HG02571 (cell line): ENCODE results near the gene CEMP1.
"Not testable (repeated sequence)": the region's sequence is repeated elsewhere in the genome, so short reads cannot be mapped to it uniquely, and the experiment has no call there.

Experiments
- ATAC-seq: cut with Tn5 transposase; IDR thresholded peaks from one replicate; pipeline ENCODE4 v1.9.1; 2021; ENCODE audit warnings: mild to moderate bottlenecking, moderate library complexity; ENCODE audit not compliant: unreplicated experiment

The CEMP1 gene, protein sequence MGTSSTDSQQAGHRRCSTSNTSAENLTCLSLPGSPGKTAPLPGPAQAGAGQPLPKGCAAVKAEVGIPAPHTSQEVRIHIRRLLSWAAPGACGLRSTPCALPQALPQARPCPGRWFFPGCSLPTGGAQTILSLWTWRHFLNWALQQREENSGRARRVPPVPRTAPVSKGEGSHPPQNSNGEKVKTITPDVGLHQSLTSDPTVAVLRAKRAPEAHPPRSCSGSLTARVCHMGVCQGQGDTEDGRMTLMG

DNA sequence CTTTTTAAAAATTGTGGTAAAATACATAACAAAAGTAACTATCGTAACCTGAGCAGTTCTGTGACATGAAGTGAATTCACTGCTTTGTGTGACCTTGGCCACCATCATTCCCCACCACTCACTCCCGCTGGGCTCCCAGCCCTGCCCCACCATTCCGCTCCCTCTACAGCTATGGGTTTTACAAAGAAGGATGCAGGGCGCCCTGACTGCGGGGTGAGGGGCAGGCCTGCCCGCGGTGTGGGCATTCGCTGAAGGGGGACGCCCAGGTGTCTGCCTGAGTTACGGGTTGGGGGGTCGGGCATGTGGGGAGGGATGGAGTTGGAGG lies at the start of gene CEMP1:
Gene CEMP1 (minus strand): TSS at position 38 of the 325 bp plus-strand sequence. CDS start 335 bp downstream, outside the sequence.
- peak; percentile 2 for ATAC-seq

- not testable (repeated sequence) for ATAC-seq
Observed at GRCh38 chr16:2580818-2581217, 49.6 kb upstream of the CEMP1 start.

DNA sequence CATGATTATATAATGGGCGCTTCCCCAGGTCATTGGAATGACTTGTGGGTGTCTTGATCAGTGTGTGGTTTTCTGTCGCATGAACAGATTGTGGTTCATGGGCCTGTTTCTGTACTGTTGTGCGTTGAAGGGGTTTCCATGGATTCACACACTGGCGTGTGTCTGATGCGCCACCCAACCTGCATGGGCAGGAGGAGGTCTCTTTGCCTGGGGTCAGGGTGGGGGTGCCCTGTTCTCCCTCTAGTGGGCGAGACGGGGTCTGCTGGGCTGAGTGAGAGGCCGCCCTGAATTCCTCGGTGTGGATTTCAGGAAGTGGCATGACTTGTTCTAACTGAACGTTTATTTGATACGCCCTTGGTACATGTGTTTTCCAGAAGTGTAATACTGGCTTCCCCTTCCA lies 48.9 kb upstream of the CEMP1 start:
- not testable (repeated sequence) for ATAC-seq

GRCh38 chr16:2578905-2579304 lies 47.7 kb upstream of the CEMP1 start:
- ATAC-seq = not testable (repeated sequence)

- not testable (repeated sequence) for ATAC-seq
Observed at GRCh38 chr16:2577044-2577443, 45.8 kb upstream of the CEMP1 start.

GRCh38 chr16:2575839-2576238 lies 44.6 kb upstream of the CEMP1 start:
- ATAC-seq = not testable (repeated sequence)

- not testable (repeated sequence) for ATAC-seq
Observed at GRCh38 chr16:2572704-2573103, 41.5 kb upstream of the CEMP1 start.

DNA sequence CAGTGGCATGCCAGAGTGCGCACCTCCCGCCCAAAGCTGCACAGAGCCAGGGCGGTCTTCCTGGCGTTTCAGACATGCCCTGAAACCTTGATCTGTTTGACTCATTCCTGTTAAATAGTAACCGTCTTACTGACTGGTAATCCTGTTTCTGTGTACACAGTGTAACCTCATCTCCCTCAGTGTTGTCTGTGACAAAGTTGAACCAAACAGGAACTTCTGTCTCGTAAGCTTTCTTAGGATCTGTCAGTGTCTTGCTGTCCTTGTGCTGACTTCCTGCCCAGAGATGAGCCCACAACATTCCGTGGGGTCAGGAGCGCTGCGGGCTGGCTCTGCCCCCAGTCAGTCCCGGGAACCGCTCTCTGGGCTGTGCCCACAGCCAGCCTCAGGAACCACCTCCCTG lies 37.4 kb upstream of the CEMP1 start:
- not testable (repeated sequence) for ATAC-seq

DNA sequence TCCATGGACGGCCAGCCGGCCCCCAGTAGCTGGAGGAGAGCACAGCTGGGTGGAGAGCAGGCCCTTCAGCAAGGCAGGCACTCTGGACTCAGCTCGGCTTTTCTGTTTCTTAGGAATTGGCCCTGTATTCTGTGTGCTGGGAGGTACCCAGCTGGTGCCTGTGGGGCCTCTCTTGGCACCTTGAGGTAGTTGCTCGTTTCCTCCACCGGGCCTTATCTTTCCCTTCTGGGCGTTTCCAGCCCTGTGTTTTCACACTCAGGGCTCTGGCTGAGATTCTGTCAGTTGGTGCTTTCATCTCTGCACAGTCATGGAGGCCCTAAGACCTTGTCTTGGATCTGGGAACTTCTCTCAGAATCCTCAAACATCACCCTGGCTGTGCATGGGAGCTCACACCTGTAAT lies 36.3 kb upstream of the CEMP1 start:
- ATAC-seq = not testable (repeated sequence)

DNA sequence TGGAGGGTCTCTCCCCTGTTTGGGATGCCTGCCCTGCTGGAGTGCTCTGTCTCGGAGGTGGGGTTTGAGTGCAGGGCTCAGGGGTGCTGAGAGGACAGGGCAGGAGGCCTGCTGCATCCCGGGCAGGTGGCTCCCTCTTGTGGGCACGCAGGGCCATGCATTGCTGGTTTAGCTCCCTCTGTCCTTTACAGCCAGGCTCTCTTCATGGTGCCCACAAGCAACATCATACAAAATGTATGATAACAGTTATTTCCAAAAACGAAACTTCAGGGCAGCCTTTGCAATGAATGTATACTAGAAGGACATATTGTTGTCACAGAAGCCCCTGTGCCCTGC lies 29.6 kb upstream of the CEMP1 start:
- peak; percentile 62 for ATAC-seq

- not testable (repeated sequence) for ATAC-seq
Observed at GRCh38 chr16:2560131-2560797, 29.1 kb upstream of the CEMP1 start.

DNA sequence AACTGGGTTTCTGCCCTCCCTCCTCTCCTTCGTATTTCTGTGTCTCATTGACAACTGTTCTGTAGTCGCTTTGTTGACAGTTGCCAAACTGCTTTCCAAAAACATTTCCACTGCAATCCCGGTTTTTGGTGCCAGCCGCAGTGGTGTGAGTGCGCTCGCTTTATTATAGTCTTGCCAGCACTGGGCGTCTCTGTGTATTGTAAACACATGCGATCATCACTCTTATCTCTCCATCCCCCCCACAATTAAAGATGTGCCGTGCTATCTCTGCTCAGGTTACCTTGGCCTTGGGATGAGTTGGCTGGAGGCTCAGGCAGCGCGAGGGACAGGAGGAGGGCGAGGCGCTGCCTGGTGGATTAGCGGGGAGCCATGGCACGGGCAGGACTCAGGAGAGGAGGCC lies 25.9 kb upstream of the CEMP1 start:
- ATAC-seq = not testable (repeated sequence)

DNA sequence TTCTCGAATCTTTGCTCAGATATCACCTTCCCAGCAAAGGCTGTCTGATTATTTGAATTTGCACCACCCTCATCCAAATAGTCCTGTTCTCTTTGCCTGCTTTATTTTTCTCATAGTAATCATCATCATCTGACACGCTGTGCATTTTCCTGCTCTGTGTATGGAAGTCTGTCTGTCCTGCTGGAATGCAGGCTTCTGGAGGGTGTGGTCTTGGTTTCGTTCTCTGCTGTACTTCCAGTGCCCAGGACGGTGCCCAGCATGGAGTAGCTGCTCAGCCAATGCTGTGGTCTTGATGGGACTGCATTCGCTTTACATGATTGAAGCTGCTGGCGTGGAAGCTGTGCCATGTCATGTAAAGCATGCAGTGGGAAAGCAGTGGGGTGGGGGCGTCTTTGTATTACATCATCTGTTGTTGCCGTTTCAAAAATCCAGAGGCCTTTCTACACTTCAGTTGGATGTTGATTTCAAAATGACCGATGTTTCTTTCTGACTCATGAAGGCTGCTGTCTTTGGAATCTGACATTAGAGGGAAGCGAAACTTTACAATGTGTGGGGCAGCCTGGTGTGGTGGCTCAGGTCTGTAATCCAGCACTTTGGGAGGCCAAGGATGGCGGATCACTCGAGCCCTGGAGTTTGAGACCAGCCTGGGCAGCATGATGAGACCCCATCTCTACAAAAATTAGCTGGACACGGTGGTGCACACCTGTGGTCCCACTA lies 23.7 kb upstream of the CEMP1 start:
- ATAC-seq = not testable (repeated sequence)

DNA sequence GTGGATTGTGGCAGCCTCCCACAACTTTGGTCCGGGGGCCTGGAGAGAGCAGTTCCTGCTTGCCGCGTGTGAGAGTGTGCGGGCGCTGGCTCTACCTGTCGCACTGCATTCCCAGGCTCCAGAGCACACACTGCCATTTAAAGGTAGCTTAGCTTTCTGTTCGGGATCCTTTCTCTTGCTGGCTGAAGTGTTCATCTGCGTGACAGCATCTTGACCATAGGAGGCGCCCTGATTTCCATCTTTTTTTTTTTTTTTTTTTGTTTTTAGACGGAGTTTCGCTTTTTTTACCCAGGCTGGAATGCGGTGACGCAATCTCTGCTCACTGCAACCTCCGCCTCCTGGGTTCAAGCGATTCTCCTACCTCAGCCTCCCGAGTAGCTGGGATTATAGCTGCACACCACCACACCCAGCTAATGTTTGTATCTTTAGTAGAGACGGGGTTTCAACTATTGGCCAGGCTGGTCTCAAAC lies 20.2 kb upstream of the CEMP1 start:
- ATAC-seq = not testable (repeated sequence)

DNA sequence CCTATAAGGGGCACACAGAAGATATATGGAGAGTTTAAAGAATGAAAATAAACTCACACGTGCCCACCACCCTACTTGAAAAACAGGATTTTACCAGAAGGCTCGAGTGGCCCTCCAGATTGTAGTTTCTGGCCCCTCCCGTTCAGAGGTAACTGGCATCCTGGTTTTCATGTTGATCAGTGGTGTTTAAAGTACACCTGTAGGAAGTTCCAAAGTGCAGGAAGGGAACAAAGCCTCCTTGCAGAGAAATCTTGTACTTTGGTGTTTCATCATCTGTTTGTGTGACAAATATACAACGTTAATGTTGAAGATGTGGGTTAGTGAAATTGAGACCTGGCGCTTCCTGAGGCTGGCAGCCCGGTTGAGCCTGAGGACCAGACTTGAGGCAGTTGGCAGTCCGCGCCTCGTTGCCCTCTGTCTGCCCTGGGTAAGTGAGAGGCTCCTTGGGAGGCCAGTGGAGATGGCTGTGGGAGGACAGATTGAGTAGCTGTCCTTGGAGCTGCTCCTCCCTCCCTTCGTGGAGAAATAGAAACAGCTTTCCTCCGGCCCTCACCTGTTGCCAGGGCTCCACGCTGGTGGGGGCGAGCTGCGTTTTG lies 19.2 kb upstream of the CEMP1 start:
- ATAC-seq = not testable (repeated sequence)

DNA sequence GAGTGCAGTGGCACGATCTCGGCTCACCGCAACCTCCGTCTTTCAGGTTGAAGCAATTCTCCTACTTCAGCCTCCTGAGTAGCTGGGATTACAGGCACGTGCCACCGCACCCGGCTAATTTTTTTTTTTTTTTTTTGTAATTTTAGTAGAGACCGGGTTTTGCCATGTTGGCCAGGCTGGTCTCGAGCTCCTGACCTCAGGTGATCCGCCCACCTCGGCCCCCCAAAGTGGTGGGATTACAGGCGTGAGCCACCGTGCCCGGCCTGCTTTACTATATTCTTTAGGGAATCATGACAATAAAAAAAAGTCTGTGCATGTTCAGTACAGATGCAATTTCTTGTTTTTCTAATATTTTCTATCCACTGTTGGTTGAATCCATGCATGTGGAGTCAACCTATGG lies 12.6 kb upstream of the CEMP1 start:
- ATAC-seq = not testable (repeated sequence)

- not testable (repeated sequence) for ATAC-seq
Observed at GRCh38 chr16:2541409-2541808, 10.2 kb upstream of the CEMP1 start.

- ATAC-seq = not testable (repeated sequence)
Observed at GRCh38 chr16:2540912-2541311, 9.7 kb upstream of the CEMP1 start.

GRCh38 chr16:2539845-2540458 lies 8.7 kb upstream of the CEMP1 start:
- not testable (repeated sequence) for ATAC-seq

DNA sequence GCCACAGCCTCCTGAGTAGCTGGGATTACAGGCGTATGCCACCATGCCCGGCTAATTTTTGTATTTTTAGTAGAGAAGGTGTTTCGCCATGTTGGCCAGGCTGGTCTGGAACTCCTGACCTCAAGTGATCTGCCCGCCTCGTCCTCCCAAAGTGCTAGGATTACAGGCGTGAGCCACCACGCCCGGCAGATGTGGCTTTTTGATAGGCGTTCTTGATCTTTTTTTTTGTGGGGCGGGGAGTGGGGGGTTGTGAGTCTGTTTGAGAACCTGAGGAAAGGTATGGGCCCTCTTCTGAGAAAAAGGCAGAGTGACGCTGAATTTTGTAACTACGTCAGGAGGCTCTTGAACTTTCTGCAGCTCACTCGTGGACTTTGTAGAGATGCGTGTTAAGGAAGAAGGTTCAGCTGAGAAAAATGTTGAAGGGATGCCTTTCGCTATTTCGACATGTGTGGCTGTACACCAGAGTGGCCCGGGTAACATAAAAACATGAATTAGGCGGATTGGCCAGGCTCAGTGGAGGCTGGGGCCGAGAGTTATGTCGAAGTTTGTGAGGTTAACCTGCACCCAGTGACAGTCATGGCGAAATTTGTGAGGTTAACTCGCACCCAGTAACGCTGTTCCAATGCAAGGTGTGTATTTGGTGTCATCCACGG lies 8.1 kb upstream of the CEMP1 start:
- ATAC-seq = not testable (repeated sequence)
